ENCODE data around the gene DYSF.

Gene DYSF

DNA sequence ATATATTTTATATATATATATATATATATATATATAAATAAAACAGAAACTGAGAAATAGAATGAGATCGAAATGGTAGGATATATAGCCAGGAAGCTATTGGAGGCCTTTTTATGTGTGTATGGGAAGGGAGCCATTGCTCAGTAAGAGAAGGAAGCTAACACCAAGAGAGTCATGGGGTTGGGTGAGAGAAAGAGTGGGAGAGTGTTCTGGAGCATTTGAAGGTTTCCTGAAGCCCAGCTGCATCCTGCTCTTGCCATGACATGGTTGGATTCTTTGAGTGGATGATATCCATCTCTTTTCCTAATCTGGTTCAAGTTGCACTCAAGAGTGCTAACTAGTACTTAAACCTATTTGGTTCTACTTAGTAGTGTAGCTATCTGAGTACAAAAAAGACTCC, 282.3 kb downstream of the DYSF start:
- Histone ChIP-seq H3K4me1 (ENCODE audit: control insufficient read depth, insufficient read depth, low read length) (peaks cover 8% of the 10 kb centered on the region), H3K27ac (ENCODE audit: low read length) (no peak overlapping the region)

More for the DNA sequence above, 282.3 kb downstream of the DYSF start:
- H3K36me3 ChIP-seq (ENCODE audit: control insufficient read depth in 2 of 2, insufficient read depth in 2 of 2, low read length in 2 of 2) = no peaks in the 10 kb centered on the region
- H3K4me3 ChIP-seq (ENCODE audit: low read length in 2 of 2) = no peak overlapping the region
- no peaks in the 10 kb centered on the region for H3K9me3 ChIP-seq (ENCODE audit: control insufficient read depth in 2 of 2, low read length in 2 of 2)
- H3K9ac ChIP-seq (ENCODE audit: low read length in 2 of 2) = no peak overlapping the region
- H3K27me3 ChIP-seq (ENCODE audit: control insufficient read depth in 1 of 2, insufficient read depth in 2 of 2, low read length in 2 of 2) = peaks cover 0 to 3% of the 10 kb centered on the region in 2 donors
